K562 (cell line): ENCODE measurements around the gene LRP4. TPM values are rescaled to one million over a fixed set of nuclear protein-coding genes. Genes with fewer than 3 reads are reported as not detected.

Source experiments
- ATAC-seq: fragments of 200-7000 bp; cut with Tn5 transposase; 3 replicates; pipeline ENCODE4 v1.9.1; 2020; ENCODE audit warnings: moderate library complexity
- Bru-seq: library from RNA; stranded (reverse); fragments of 400-500 nt; gene quantifications from one replicate; lab custom pipeline; 2021; lab: Mats Ljungman, UMichigan
- BruChase-seq, 2 experiments: library from RNA; stranded (reverse); fragments of 400-500 nt; gene quantifications; one replicate each; lab custom pipeline; 2021; lab: Mats Ljungman, UMichigan
- BruUV-seq: library from RNA; stranded (reverse); fragments of 400-500 nt; replicated peaks from 2 replicates; lab custom pipeline; 2021; lab: Mats Ljungman, UMichigan
- CTCF ChIA-PET: fragments of 300-600 bp; formaldehyde crosslinking; extraction: SDS; loops from one replicate; lab custom pipeline; 2021; ENCODE audit warnings: low intra/inter-chr PET ratio; lab: Yijun Ruan, JAX
- POLR2A ChIA-PET: fragments of 300-600, 350-650 bp; sonication (Branson Sonifier 250); formaldehyde crosslinking; extraction: SDS; loops from one replicate; lab custom pipeline; 2021; ENCODE audit warnings: antibody characterized with exemption, inconsistent platforms; lab: Yijun Ruan, JAX
- DNase-seq, 4 experiments: peaks; one replicate each; pipeline versions ENCODE4 v3.0.0 to v3.0.0-alpha.2; 2011 to 2018; ENCODE audit warnings: low spot score in 3 of 4, mixed read lengths in 3 of 4; ENCODE audit errors: extremely low read depth in 1 of 4
- FAIRE-seq: peaks from 2 replicates; lab custom pipeline; 2011; peaks lifted over from hg19 to GRCh38; lab: Jason Lieb, UNC
- H2AFZ ChIP-seq: 2 replicates; pipeline ENCODE4 v1.6.0; 2011; ENCODE audit warnings: low read depth, low read length, control low read depth, inconsistent platforms
- H3K27ac ChIP-seq: fragments of 200-600 bp; 3 replicates; pipeline ENCODE4 v1.8.0; 2011; ENCODE audit warnings: low read depth, mild to moderate bottlenecking, control low read depth, inconsistent platforms, low read length, moderate library complexity, mixed read lengths; ENCODE audit errors: extremely low read depth
- H3K27me3 ChIP-seq, 2 experiments: fragments of 300-600 bp in 1 of 2; 2 replicates in 1 of 2; 3 replicates in 1 of 2; pipeline versions ENCODE4 v1.6.0 to v1.8.0; 2011; ENCODE audit warnings: inconsistent platforms in 2 of 2, low read length in 2 of 2, mild to moderate bottlenecking in 1 of 2, mixed read lengths in 1 of 2, moderate library complexity in 1 of 2; ENCODE audit not compliant: control insufficient read depth in 2 of 2, insufficient read depth in 2 of 2
- H3K36me3 ChIP-seq: fragments of 300-600 bp; 3 replicates; pipeline ENCODE4 v1.8.0; 2011; ENCODE audit warnings: mild to moderate bottlenecking, low read length, inconsistent platforms; ENCODE audit not compliant: control insufficient read depth, insufficient read depth
- H3K4me1 ChIP-seq, 2 experiments: fragments of 200-600 bp in 1 of 2; replicated peaks in 1 of 2; 2 replicates in 1 of 2; 3 replicates in 1 of 2; pipeline versions ENCODE4 v1.5.1 to v1.8.0; 2011; ENCODE audit warnings: inconsistent platforms in 2 of 2, low read length in 2 of 2, mild to moderate bottlenecking in 1 of 2, mixed read lengths in 1 of 2, moderate library complexity in 1 of 2; ENCODE audit not compliant: control insufficient read depth in 2 of 2, insufficient read depth in 2 of 2
- H3K4me2 ChIP-seq: 2 replicates; pipeline ENCODE4 v1.6.1; 2011; ENCODE audit warnings: low read length, control low read depth, inconsistent platforms, mixed read lengths; ENCODE audit not compliant: insufficient read depth
- H3K4me3 ChIP-seq: fragments of 200-600 bp; sonication (generic), shearing (Covaris generic); 2 replicates; pipeline ENCODE4 v1.5.1; 2016; ENCODE audit warnings: control low read depth, inconsistent platforms
- H3K79me2 ChIP-seq: fragments of 200-600 bp; 3 replicates; pipeline ENCODE4 v1.8.0; 2011; ENCODE audit warnings: low read length, inconsistent platforms; ENCODE audit not compliant: control insufficient read depth, insufficient read depth
- H3K9ac ChIP-seq, 2 experiments: 2 replicates each; pipeline versions ENCODE4 v1.6.0 to v1.6.1; 2011; ENCODE audit warnings: low read depth in 2 of 2, low read length in 2 of 2, control low read depth in 1 of 2, inconsistent platforms in 1 of 2, mild to moderate bottlenecking in 1 of 2, mixed read lengths in 1 of 2; ENCODE audit not compliant: insufficient read depth in 1 of 2
- H3K9me1 ChIP-seq: one replicate; pipeline ENCODE4 v1.6.0; 2011; ENCODE audit warnings: inconsistent platforms, mild to moderate bottlenecking, low read length, moderate library complexity; ENCODE audit not compliant: control insufficient read depth, insufficient read depth
- H3K9me3 ChIP-seq: replicated peaks from 2 replicates; pipeline ENCODE4 v1.5.1; 2011; ENCODE audit warnings: low read depth, low read length, inconsistent platforms; ENCODE audit not compliant: control insufficient read depth, insufficient read depth
- H4K20me1 ChIP-seq: replicated peaks from 2 replicates; pipeline ENCODE4 v1.6.1; 2011; ENCODE audit warnings: low read length, inconsistent platforms, mixed read lengths; ENCODE audit not compliant: control insufficient read depth, insufficient read depth
- CTCF ChIP-seq, 3 experiments: IDR thresholded peaks in 2 of 3; conservative IDR thresholded peaks in 1 of 3; 2 replicates each; pipeline ENCODE4 v1.5.1; 2011 to 2012; ENCODE audit warnings: low read length in 3 of 3, mild to moderate bottlenecking in 3 of 3, control low read depth in 2 of 3, improper control_type of control experiment in 1 of 3, inconsistent platforms in 1 of 3, low read depth in 1 of 3, mixed read lengths in 1 of 3, moderate library complexity in 1 of 3; ENCODE audit not compliant: insufficient read depth in 2 of 3
- EWSR1 ChIP-seq: fragments of 450-650 bp; IDR thresholded peaks from 2 replicates; pipeline ENCODE4 v1.6.1; 2018; ENCODE audit warnings: borderline replicate concordance, mild to moderate bottlenecking, low read depth, moderate library complexity; ENCODE audit not compliant: partially characterized antibody
- FOXP1 ChIP-seq: sonication (generic); formaldehyde crosslinking; IDR thresholded peaks from 2 replicates; pipeline ENCODE4 v1.8.0; 2022; ENCODE audit warnings: mild to moderate bottlenecking, missing genetic modification reagents
- SIX5 ChIP-seq, 2 experiments: IDR thresholded peaks; 2 replicates each; pipeline ENCODE4 v1.6.1; 2011; ENCODE audit warnings: low read length in 2 of 2, borderline replicate concordance in 1 of 2, low read depth in 1 of 2, mild to moderate bottlenecking in 1 of 2, moderate library complexity in 1 of 2; ENCODE audit not compliant: insufficient read depth in 1 of 2
- TBL1XR1 ChIP-seq, 2 experiments: IDR thresholded peaks; 2 replicates each; pipeline ENCODE4 v1.6.1; 2012; ENCODE audit warnings: improper control_type of control experiment in 2 of 2, low read length in 2 of 2, mild to moderate bottlenecking in 1 of 2
- ZNF280A ChIP-seq: fragments of 450-650 bp; IDR thresholded peaks from 2 replicates; pipeline ENCODE4 v1.6.1; 2018; ENCODE audit warnings: mild to moderate bottlenecking, low read depth; ENCODE audit not compliant: partially characterized antibody
- ZNF717 ChIP-seq: fragments of 250-450 bp; sonication (Bioruptor Pico); IDR thresholded peaks from 2 replicates; pipeline ENCODE4 v1.5.0; 2021
- WGBS: fragments of 100-300 bp; shearing (Covaris generic); methylation state at CpG from one replicate; pipeline ENCODE4 v1.1.6; 2016; ENCODE audit warnings: low coverage, mixed read lengths; ENCODE audit not compliant: insufficient coverage; ENCODE audit errors: missing lambda C conversion rate; 5-methylcytosine and 5-hydroxymethylcytosine counted together
- in situ Hi-C: fragments of 300-500 bp; cut with MboI; formaldehyde crosslinking; loops from 4 replicates; pipeline ENCODE4 v1.15.0; 2018; ENCODE audit warnings: inconsistent platforms, mixed read lengths
- intact Hi-C: fragments of 100-400 bp; cut with micrococcal nuclease; formaldehyde crosslinking; loops from 2 replicates; pipeline ENCODE4 v1.14.2; 2022
- long read RNA-seq, 3 experiments: library from polyadenylated mRNA in 2 of 3; library from RNA in 1 of 3; unstranded in 2 of 3; stranded (forward) in 1 of 3; transcript quantifications; one replicate each; pipeline ENCODE4 v2.0.0, GENCODE V29; 2019 to 2022
- polyA minus RNA-seq, 3 experiments: library from RNA; depleted of rRNA, polyadenylated mRNA; stranded (reverse); fragments of >200 nt; gene quantifications; 2 replicates each; pipeline ENCODE4 v1.2.3, GENCODE V29; 2011
- polyA plus RNA-seq, 8 experiments: library from polyadenylated mRNA; depleted of rRNA in 4 of 8; stranded (reverse) in 5 of 8; unstranded in 3 of 8; fragments of >200 nt; fragmentation: Nextera tagmentation in 2 of 8; fragmentation: Illumina TruSeq in 1 of 8; extraction: Ambion mirVana in 2 of 8; extraction: Trizol in 1 of 8; gene quantifications; 2 replicates each; pipeline versions ENCODE4 v1.2.1 to v1.2.3, GENCODE V29; 2011 to 2014; ENCODE audit warnings: inconsistent platforms in 1 of 8, missing spikeins in 1 of 8
- total RNA-seq, 7 experiments: library from RNA; depleted of rRNA in 6 of 7; stranded (reverse); fragments of >200 nt in 6 of 7; fragmentation: Illumina TruSeq in 2 of 7; extraction: Trizol in 2 of 7; gene quantifications; 2 replicates each; pipeline versions ENCODE4 v1.2.1 to v1.2.3, GENCODE V29; 2011 to 2021; ENCODE audit warnings: low replicate concordance in 1 of 7

The LRP4 gene, protein sequence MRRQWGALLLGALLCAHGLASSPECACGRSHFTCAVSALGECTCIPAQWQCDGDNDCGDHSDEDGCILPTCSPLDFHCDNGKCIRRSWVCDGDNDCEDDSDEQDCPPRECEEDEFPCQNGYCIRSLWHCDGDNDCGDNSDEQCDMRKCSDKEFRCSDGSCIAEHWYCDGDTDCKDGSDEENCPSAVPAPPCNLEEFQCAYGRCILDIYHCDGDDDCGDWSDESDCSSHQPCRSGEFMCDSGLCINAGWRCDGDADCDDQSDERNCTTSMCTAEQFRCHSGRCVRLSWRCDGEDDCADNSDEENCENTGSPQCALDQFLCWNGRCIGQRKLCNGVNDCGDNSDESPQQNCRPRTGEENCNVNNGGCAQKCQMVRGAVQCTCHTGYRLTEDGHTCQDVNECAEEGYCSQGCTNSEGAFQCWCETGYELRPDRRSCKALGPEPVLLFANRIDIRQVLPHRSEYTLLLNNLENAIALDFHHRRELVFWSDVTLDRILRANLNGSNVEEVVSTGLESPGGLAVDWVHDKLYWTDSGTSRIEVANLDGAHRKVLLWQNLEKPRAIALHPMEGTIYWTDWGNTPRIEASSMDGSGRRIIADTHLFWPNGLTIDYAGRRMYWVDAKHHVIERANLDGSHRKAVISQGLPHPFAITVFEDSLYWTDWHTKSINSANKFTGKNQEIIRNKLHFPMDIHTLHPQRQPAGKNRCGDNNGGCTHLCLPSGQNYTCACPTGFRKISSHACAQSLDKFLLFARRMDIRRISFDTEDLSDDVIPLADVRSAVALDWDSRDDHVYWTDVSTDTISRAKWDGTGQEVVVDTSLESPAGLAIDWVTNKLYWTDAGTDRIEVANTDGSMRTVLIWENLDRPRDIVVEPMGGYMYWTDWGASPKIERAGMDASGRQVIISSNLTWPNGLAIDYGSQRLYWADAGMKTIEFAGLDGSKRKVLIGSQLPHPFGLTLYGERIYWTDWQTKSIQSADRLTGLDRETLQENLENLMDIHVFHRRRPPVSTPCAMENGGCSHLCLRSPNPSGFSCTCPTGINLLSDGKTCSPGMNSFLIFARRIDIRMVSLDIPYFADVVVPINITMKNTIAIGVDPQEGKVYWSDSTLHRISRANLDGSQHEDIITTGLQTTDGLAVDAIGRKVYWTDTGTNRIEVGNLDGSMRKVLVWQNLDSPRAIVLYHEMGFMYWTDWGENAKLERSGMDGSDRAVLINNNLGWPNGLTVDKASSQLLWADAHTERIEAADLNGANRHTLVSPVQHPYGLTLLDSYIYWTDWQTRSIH (N-terminal part only)
- 1.4 and 1.5 TPM in 2 replicates for total RNA-seq (2011; cell fraction: chromatin; rRNA removed; ENCODE audit: low replicate concordance)
- total RNA-seq (2011; cell fraction: nucleolus; rRNA removed), result 0.79 and 1.2 TPM in 2 replicates
- 0.66 and 1.8 TPM in 2 replicates for total RNA-seq (2011; cell fraction: nucleoplasm; rRNA removed)
- total RNA-seq (2014; rRNA removed) (0.09 and 0.16 TPM in 2 replicates), total RNA-seq (2014; rRNA removed; fragmentation: Illumina TruSeq; extraction: Trizol) (0.25 and 0.29 TPM in 2 replicates), total RNA-seq (2015; rRNA removed; fragmentation: Illumina TruSeq; extraction: Trizol) (0.07 TPM in 1 of 2 replicates, not detected in the other), total RNA-seq (2021) (0.35 and 0.60 TPM in 2 replicates), polyA plus RNA-seq (2011; rRNA removed) (0.30 and 0.54 TPM in 2 replicates), polyA plus RNA-seq (2014; fragmentation: Illumina TruSeq; extraction: Trizol) (0.30 and 0.32 TPM in 2 replicates), polyA plus RNA-seq (2014; fragmentation: Nextera tagmentation; extraction: Ambion mirVana) (under 1 TPM; 0.04 to 0.10 TPM), polyA plus RNA-seq (2014; rRNA removed) (0.04 and 0.19 TPM in 2 replicates), polyA minus RNA-seq (2011; rRNA and poly(A)+ RNA removed) (0.46 and 0.72 TPM in 2 replicates), Bru-seq, nascent RNA (percentile 25 among the genes with signal in this experiment), BruChase-seq, experiment 1, labeled RNA remaining after a 2-hour chase (percentile 15 among the genes with signal in this experiment), BruChase-seq, experiment 2, labeled RNA remaining after a 6-hour chase (percentile 13 among the genes with signal in this experiment)
- polyA plus RNA-seq (2011; cell fraction: cytosol; rRNA removed), result 0.21 and 0.34 TPM in 2 replicates
- polyA plus RNA-seq (2011; cell fraction: nucleus; rRNA removed), result 0.87 and 1.3 TPM in 2 replicates
- 0.08 and 0.22 TPM in 2 replicates for polyA plus RNA-seq (2012)
- 1.0 and 1.7 TPM in 2 replicates for polyA minus RNA-seq (2011; cell fraction: cytosol; rRNA and poly(A)+ RNA removed)
- polyA minus RNA-seq (2011; cell fraction: nucleus; rRNA and poly(A)+ RNA removed), result 0.78 and 1.1 TPM in 2 replicates
- long read RNA-seq, experiment 1, partial matches to known transcripts, result 0 of 2 reads
- long read RNA-seq, experiment 1, other reads (novel, unspliced or antisense), result 2 of 2 reads
- long read RNA-seq, experiment 2, result 0 reads
- long read RNA-seq, experiment 3, result 0 reads

- no peaks in the 10 kb centered on the region for H3K9me1 ChIP-seq
- no TSS peak for BruUV-seq
- peak within 1 kb of the TSS in 1 of 2 experiments; percentile 77; a peak in 2 of 4 replicates for H3K9ac ChIP-seq
- peaks cover 34 to 45% of the 10 kb centered on the region in 2 experiments for H3K27me3 ChIP-seq
- H4K20me1 ChIP-seq, result no peaks in the 10 kb centered on the region
- H3K4me2 ChIP-seq, result peak within 1 kb of the TSS; percentile 14; the same call in 1 of the 2 replicates
- H3K79me2 ChIP-seq, result no peaks in the 10 kb centered on the region
- H3K4me1 ChIP-seq, result peaks cover 0 to 18% of the 10 kb centered on the region in 2 experiments; a peak in 3 of 5 replicates
- DNase-seq, result peak in 3 of 4 experiments; percentile 72 to 93 (median 92)
- peak; percentile 55 for ATAC-seq
- ChIA-PET POLR2A (no interaction called here), CTCF (interaction anchor here (0.6 kb wide), 1 partner anchor 29 kb away, joined by 3 read pairs; no protein-coding TSS in a partner anchor)
- in situ Hi-C loops, result no loop called here
- no peak for FAIRE-seq
- H3K9me3 ChIP-seq, result no peaks in the 10 kb centered on the region
- H3K27ac ChIP-seq, result no peak within 1 kb of the TSS
- H2AFZ ChIP-seq, result peak within 1 kb of the TSS; percentile 46; the same call in 1 of the 2 replicates
- no peaks in the 10 kb centered on the region for H3K36me3 ChIP-seq
- intact Hi-C loops, result no loop called here
- under 1% methylated on average over 31 of the region's 97 CpGs for WGBS
- peak within 1 kb of the TSS; percentile 34 for H3K4me3 ChIP-seq
- TF ChIP-seq CTCF (IDR thresholded peaks at IDR 0.05 in 2 of 3, conservative IDR thresholded peaks at IDR 0.05 in 1 of 3; ENCODE audit: insufficient read depth in 2 of 3, low read depth in 1 of 3, low read length in 3 of 3) (0 out of 6 replicates have a peak, but pooled peaks of 1 of the 3 experiments have one; percentile 19), ZNF717 (CRISPR knock-in tag) (no peak), SIX5 (IDR thresholded peaks at IDR 0.05; ENCODE audit: borderline replicate concordance in 1 of 2, insufficient read depth in 1 of 2, low read depth in 1 of 2, low read length in 2 of 2) (no peak), ZNF280A (no peak), TBL1XR1 (IDR thresholded peaks at IDR 0.05; ENCODE audit: low read length in 2 of 2) (no peak), FOXP1 (CRISPR knock-in tag) (no peak), EWSR1 (no peak)
Observed at GRCh38 chr11:46918083-46918787, at the start of gene LRP4. Gene LRP4, minus strand, starts transcription at chr11:46918550. Its CDS starts 171 bp downstream, at chr11:46918379.
